ENCODE measurements around the gene KIAA0753. TPM values are rescaled to one million over a fixed set of nuclear protein-coding genes. Genes with fewer than 3 reads are reported as not detected.

The KIAA0753 gene
- total RNA-seq, 1 experiment from 2014 or later: 8.7 TPM

GRCh38 chr17:6547336-6547735 lies 93.2 kb downstream of the KIAA0753 start:
- no peak for DNase-seq (ENCODE audit: low read depth)

DNA sequence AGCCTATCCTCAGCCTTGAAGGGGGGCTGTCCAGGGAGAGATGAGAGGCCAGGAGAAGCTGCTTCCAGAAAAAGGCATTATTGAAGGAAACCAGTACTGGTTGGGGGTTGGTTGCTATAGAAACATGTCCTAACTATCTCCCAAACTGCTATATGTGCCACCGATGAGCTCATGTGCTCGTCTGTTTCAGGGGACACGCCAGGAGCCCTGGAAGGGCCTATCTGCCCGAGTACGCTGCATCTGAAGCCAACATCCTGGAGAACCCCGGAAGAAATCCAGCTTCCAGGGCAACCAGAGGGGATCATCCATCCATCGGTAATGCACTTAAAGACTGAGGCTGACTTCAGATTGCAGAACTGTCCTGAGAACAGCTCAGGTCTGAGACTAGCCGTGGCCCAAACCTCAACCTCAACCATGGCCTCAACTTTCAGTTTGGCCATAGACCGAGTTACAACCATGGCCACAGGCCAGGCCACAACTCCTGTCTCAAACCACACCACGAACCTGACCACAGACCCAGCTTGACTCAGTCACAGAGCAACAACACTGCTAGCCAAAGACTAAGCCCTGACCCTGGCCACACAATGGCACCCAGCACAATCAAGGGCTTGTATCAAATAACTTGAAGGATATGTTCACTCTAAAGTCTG lies 94.3 kb downstream of the KIAA0753 start:
- DNase-seq (ENCODE audit: low read depth): peak; percentile 78

GRCh38 chr17:6545291-6545690 lies 95.2 kb downstream of the KIAA0753 start:
- DNase-seq (ENCODE audit: low read depth): no peak

DNA sequence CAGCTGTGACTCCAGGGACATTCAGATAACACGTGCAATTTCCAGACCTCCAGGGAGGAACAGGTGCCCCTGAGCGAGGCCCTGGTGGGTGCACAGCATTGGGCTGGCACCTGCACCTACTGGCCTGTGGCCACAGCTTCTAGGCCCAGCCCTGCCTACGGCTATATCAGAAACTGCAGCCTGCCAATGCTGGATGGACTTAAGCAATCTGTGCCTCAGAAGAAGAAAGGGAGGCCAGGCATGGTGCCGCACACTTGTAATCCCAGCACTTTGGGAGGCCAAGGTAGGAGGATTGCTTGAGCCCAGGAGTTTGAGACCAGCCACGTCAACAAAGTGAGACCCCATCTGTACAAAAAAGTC lies 96.5 kb downstream of the KIAA0753 start:
- DNase-seq (ENCODE audit: low read depth): no peak

DNA sequence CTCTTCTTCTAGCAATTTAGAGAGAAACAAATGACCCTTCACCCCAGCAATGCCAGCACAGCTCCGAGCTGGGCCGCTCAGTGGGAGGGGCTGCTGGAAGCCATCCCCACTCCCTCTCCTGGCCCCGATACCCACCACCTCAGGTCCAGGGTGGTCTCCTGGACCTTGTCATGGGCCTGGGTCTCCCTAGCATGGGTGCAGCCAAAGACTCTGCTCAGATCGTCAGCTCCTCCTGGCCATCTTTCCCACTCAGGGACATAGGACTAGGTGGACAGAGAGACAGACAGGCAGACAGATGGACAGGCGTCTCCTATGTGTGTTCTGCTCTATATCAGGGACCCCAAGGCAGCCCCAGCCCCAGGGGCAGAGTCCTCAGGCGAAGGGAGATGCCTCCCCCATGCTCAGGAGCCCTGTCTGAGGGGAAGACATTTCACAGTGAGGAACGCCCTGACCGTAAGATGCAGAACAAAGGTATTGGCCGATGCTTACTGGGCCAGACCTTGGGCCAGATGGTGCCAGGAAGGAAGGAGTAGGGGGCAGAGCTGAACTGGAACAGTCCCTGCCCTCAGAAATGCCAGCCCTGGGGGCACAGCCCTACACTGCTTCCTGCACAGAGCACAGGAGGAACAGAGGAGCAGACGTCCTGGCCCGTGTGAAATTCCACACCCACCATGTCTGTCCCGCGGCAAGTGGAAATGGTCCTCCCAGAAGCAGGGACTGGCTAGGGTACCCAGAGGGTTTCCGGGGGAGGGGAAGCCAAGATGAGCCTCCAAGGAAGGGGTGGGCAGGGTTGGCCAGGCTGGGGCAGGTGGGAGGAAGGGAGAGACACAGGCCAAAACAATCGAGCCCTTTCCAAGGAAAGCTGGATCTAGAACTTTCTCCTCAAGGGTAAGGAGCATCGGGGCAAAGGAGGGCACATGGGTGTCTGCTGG lies 97.2 kb downstream of the KIAA0753 start:
- DNase-seq (ENCODE audit: low read depth): no peak

- no peak for DNase-seq (ENCODE audit: low read depth)
Measured at GRCh38 chr17:6542577-6542976, 97.9 kb downstream of the KIAA0753 start.

DNA sequence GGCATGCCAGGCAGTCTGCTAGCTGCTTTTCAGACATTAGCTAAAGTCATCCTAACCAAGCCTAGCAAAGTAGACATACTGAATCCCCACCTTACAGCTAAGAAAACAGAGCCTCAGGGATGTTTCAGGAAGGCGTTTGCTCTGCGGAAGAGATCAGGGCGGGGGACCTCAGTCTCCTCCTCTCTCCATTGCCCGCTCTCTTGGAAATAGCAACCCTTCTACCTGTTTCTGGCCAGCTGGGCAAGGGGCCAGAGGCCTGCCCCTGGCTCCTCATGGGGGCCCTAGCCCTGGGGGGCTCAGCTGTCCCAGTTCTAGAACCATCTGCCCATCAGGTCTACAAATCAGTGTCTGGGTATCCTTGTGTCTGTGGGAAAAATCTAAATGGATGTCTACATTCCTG lies 98.6 kb downstream of the KIAA0753 start:
- no peak for DNase-seq (ENCODE audit: low read depth)

DNA sequence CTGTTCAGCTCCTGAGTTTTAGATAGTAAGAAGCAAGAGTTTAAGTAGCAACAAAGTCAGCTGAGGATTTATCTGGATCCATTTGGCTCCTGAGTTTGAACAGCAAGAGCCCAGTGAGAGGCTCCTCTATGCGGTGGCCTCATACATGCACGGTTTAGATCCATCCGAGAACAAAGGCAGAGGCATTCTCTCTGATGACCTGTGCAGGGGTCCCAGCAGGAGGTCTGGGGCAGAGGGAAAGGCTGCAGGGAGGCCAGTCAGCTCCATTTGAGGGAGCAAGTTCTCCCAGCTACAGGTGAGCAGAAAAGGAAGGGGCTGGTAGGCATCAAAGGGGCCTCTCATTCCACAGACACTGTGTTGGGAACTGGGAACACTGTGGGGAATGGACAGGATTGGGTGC lies 100.6 kb downstream of the KIAA0753 start:
- DNase-seq (ENCODE audit: low read depth): no peak

- no peak for DNase-seq (ENCODE audit: low read depth)
Measured at GRCh38 chr17:6536566-6537065, 103.9 kb downstream of the KIAA0753 start.

GRCh38 chr17:6536053-6536452 lies 104.5 kb downstream of the KIAA0753 start:
- no peak for DNase-seq (ENCODE audit: low read depth)

GRCh38 chr17:6534846-6535514 lies 105.5 kb downstream of the KIAA0753 start:
- DNase-seq (ENCODE audit: low read depth): no peak

- DNase-seq (ENCODE audit: low read depth): no peak
Measured at GRCh38 chr17:6532441-6532885, 108.0 kb downstream of the KIAA0753 start.

DNA sequence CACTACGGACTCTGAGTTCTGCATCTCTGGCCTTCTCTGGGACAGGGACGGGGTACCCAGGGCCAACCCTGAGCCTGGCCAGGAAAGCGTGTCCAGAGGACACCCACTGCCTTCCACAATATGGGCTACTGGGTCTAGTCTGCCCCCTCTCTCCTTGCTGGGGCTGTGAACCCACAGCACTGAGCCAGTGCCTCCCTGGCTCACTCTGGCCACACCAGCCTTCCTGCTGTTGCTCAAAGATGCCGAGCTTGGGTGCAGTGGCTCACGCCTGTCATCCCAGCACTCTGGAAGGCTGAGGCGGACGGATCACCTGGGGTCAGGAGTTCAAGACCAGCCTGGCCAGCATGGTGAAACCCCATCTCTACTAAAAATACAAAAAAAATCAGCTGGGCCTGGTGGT lies 108.9 kb downstream of the KIAA0753 start:
- no peak for DNase-seq (ENCODE audit: low read depth)

DNA sequence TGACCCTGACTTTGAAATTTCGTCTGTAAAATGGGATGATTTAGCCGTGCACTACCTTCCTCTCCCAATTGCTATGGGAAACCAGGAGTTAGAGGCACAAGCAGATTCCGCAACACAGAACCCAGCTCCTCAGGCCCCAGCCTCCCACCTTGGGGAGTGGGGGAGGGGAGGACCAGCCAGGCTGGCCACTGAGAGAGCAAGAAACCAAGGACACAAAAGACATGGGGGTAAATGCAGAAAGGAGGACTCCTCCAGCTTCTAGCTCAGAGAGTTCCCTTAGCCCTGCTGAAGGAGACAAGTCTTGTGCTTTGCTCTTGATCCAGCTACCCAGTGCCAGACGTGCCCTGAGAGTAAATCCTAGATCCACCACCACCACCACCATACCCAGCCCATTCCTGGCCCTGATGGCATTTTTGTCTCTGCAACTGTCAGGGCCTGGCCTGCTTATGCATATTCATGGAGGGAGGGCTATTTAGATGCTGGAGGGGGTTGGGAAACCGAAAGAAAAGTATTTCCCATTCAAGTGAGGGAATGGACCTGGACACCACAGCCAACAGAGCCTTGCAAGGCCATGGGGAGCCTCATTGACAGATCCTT lies 110.1 kb downstream of the KIAA0753 start:
- no peak for DNase-seq (ENCODE audit: low read depth)

GRCh38 chr17:6528557-6528956 lies 112.0 kb downstream of the KIAA0753 start:
- DNase-seq (ENCODE audit: low read depth): no peak

Other genes with a start within 250 kb of the KIAA0753 start
- gene AIPL1, start 205.6 kb downstream of the KIAA0753 start, total RNA-seq (2014; rRNA removed; shearing (Covaris generic)): not detected in 2 replicates
- 82.8 and 94.7 TPM in 2 replicates for gene PIMREG, start 196.3 kb downstream of the KIAA0753 start, total RNA-seq (2014; rRNA removed; shearing (Covaris generic))
- gene PITPNM3, start 84.2 kb downstream of the KIAA0753 start, total RNA-seq (2014; rRNA removed; shearing (Covaris generic)): 0.10 and 0.12 TPM in 2 replicates
- 231 and 340 TPM in 2 replicates for gene TXNDC17, start 349 bp upstream of the KIAA0753 start, total RNA-seq (2014; rRNA removed; shearing (Covaris generic))
- 20.3 and 24.5 TPM in 2 replicates for gene MED31, start 10.9 kb upstream of the KIAA0753 start, total RNA-seq (2014; rRNA removed; shearing (Covaris generic))
- gene C17orf100, start 11.1 kb upstream of the KIAA0753 start, total RNA-seq (2014; rRNA removed; shearing (Covaris generic)): 0.12 and 0.39 TPM in 2 replicates
- not detected in 2 replicates for gene SLC13A5, start 72.7 kb upstream of the KIAA0753 start, total RNA-seq (2014; rRNA removed; shearing (Covaris generic))
- 18.0 and 28.1 TPM in 2 replicates for gene XAF1, start 115.3 kb upstream of the KIAA0753 start, total RNA-seq (2014; rRNA removed; shearing (Covaris generic))
- gene FBXO39, start 135.5 kb upstream of the KIAA0753 start, total RNA-seq (2014; rRNA removed; shearing (Covaris generic)): not detected in 2 replicates
- not detected in 2 replicates for gene TEKT1, start 191.0 kb upstream of the KIAA0753 start, total RNA-seq (2014; rRNA removed; shearing (Covaris generic))

Measured in RPMI7951 (cell line).